ENCODE results near the gene CHAC2. TPM values are rescaled to one million over a fixed set of nuclear protein-coding genes. Genes with fewer than 3 reads are reported as not detected.

CHAC2 gene
- total RNA-seq, 1 experiment from 2014 or later: 9.6 TPM

- H3K4me1 Mint-ChIP-seq: 0 out of 2 replicates have a peak, but pooled peaks cover 4% of the 10 kb centered on the region
- ChIA-PET CTCF (no interaction called here), POLR2A (no interaction called here)
- H3K4me3 Mint-ChIP-seq: no peak overlapping the region
- H3K27ac Mint-ChIP-seq: no peak overlapping the region
- H3K36me3 Mint-ChIP-seq: peaks cover 14% of the 10 kb centered on the region
- H3K9me3 Mint-ChIP-seq: no peaks in the 10 kb centered on the region
- H3K27me3 Mint-ChIP-seq (ENCODE audit: low read depth): no peaks in the 10 kb centered on the region
- DNase-seq (ENCODE audit: low spot score): no peak
- TF ChIP-seq RORB (CRISPR knock-in tag; IDR thresholded peaks at IDR 0.05) (no peak), ZNF425 (CRISPR knock-in tag; conservative IDR thresholded peaks at IDR 0.05) (no peak), ZNF121 (CRISPR knock-in tag; IDR thresholded peaks at IDR 0.05) (no peak), KAT7 (CRISPR knock-in tag; IDR thresholded peaks at IDR 0.05; ENCODE audit: borderline replicate concordance) (no peak), TCF7 (CRISPR knock-in tag; IDR thresholded peaks at IDR 0.05; ENCODE audit: low read depth) (no peak)
- ATAC-seq: no peak
Observed at GRCh38 chr2:53793261-53793660, 25.7 kb downstream of the CHAC2 start.

GRCh38 chr2:53793821-53794220, 26.2 kb downstream of the CHAC2 start:
- no peak for ATAC-seq
- H3K27ac Mint-ChIP-seq: no peak overlapping the region
- peaks cover 14% of the 10 kb centered on the region for H3K36me3 Mint-ChIP-seq
- ChIA-PET POLR2A (no interaction called here), CTCF (no interaction called here)
- no peak for DNase-seq (ENCODE audit: low spot score)
- no peaks in the 10 kb centered on the region for H3K9me3 Mint-ChIP-seq
- H3K4me1 Mint-ChIP-seq: no peaks in the 10 kb centered on the region
- no peaks in the 10 kb centered on the region for H3K27me3 Mint-ChIP-seq (ENCODE audit: low read depth)
- TF ChIP-seq PRDM15 (CRISPR knock-in tag; IDR thresholded peaks at IDR 0.05) (no peak), ZNF423 (CRISPR knock-in tag; IDR thresholded peaks at IDR 0.05) (no peak), NFYB (CRISPR knock-in tag; conservative IDR thresholded peaks at IDR 0.05; ENCODE audit: low read depth) (no peak)
- H3K4me3 Mint-ChIP-seq: no peak overlapping the region

- no peak overlapping the region for H3K27ac Mint-ChIP-seq
- no peaks in the 10 kb centered on the region for H3K4me1 Mint-ChIP-seq
- ATAC-seq (no peak), DNase-seq (ENCODE audit: low spot score) (no peak)
- ChIA-PET POLR2A (no interaction called here), CTCF (no interaction called here)
- H3K9me3 Mint-ChIP-seq: no peaks in the 10 kb centered on the region
- peaks cover 19% of the 10 kb centered on the region for H3K36me3 Mint-ChIP-seq
- H3K4me3 Mint-ChIP-seq: no peak overlapping the region
- no peaks in the 10 kb centered on the region for H3K27me3 Mint-ChIP-seq (ENCODE audit: low read depth)
- TF ChIP-seq RORB (CRISPR knock-in tag; IDR thresholded peaks at IDR 0.05) (no peak), ZNF317 (CRISPR knock-in tag; IDR thresholded peaks at IDR 0.05; ENCODE audit: borderline replicate concordance, low read depth) (no peak), ESRRA (CRISPR knock-in tag; IDR thresholded peaks at IDR 0.05; ENCODE audit: borderline replicate concordance) (no peak), IRF2 (CRISPR knock-in tag; IDR thresholded peaks at IDR 0.05; ENCODE audit: borderline replicate concordance, low read depth) (no peak), ZSCAN18 (CRISPR knock-in tag; IDR thresholded peaks at IDR 0.05) (no peak), FOXP4 (CRISPR knock-in tag; IDR thresholded peaks at IDR 0.05) (no peak), USF1 (CRISPR knock-in tag; IDR thresholded peaks at IDR 0.05) (no peak), HMGXB4 (CRISPR knock-in tag; IDR thresholded peaks at IDR 0.05) (no peak), ZBTB21 (CRISPR knock-in tag; IDR thresholded peaks at IDR 0.05; ENCODE audit: borderline replicate concordance) (no peak), ZNF263 (CRISPR knock-in tag; IDR thresholded peaks at IDR 0.05; ENCODE audit: low read depth) (no peak), MLX (CRISPR knock-in tag; IDR thresholded peaks at IDR 0.05) (no peak), CREM (CRISPR knock-in tag; IDR thresholded peaks at IDR 0.05) (no peak), ZNF423 (CRISPR knock-in tag; IDR thresholded peaks at IDR 0.05) (no peak)
Observed at GRCh38 chr2:53801547-53801946, 33.9 kb downstream of the CHAC2 start.
